ENCODE measurements around the gene CHGA.

CHGA gene

GRCh38 chr14:92942976-92943710 lies 20.2 kb downstream of the CHGA start:
- DNase-seq (ENCODE audit: low read depth in 2 of 3, low spot score in 2 of 3): no peak

- no peak for DNase-seq (ENCODE audit: low read depth in 2 of 3, low spot score in 2 of 3)
Observed at GRCh38 chr14:92943855-92944570, 21.1 kb downstream of the CHGA start.

- no peak for DNase-seq (ENCODE audit: low read depth in 2 of 3, low spot score in 2 of 3)
Observed at GRCh38 chr14:92944976-92945375, 22.0 kb downstream of the CHGA start.

GRCh38 chr14:92945544-92945943 lies 22.6 kb downstream of the CHGA start:
- no peak for DNase-seq (ENCODE audit: low read depth in 2 of 3, low spot score in 2 of 3)

- no peak for DNase-seq (ENCODE audit: low read depth in 2 of 3, low spot score in 2 of 3)
Observed at GRCh38 chr14:92945959-92946846, 23.3 kb downstream of the CHGA start.

- no peak for DNase-seq (ENCODE audit: low read depth in 2 of 3, low spot score in 2 of 3)
Observed at GRCh38 chr14:92946847-92947545, 24.0 kb downstream of the CHGA start.

- DNase-seq (ENCODE audit: low read depth in 2 of 3, low spot score in 2 of 3): no peak
Observed at GRCh38 chr14:92948647-92949046, 25.7 kb downstream of the CHGA start.

GRCh38 chr14:92949496-92950192 lies 26.7 kb downstream of the CHGA start:
- no peak for DNase-seq (ENCODE audit: low read depth in 2 of 3, low spot score in 2 of 3)

GRCh38 chr14:92950193-92950540 lies 27.2 kb downstream of the CHGA start:
- no peak for DNase-seq (ENCODE audit: low read depth in 2 of 3, low spot score in 2 of 3)

GRCh38 chr14:92950773-92951172 lies 27.8 kb downstream of the CHGA start:
- no peak for DNase-seq (ENCODE audit: low read depth in 2 of 3, low spot score in 2 of 3)

- DNase-seq (ENCODE audit: low read depth in 2 of 3, low spot score in 2 of 3): no peak
Observed at GRCh38 chr14:92951261-92951660, 28.3 kb downstream of the CHGA start.

GRCh38 chr14:92951912-92952471 lies 29.0 kb downstream of the CHGA start:
- DNase-seq (ENCODE audit: low read depth in 2 of 3, low spot score in 2 of 3): peak; percentile 63 to 87 (median 82)

GRCh38 chr14:92952481-92953298 lies 29.7 kb downstream of the CHGA start:
- DNase-seq (ENCODE audit: low read depth in 2 of 3, low spot score in 2 of 3): no peak

- no peak for DNase-seq (ENCODE audit: low read depth in 2 of 3, low spot score in 2 of 3)
Observed at GRCh38 chr14:92953526-92953925, 30.6 kb downstream of the CHGA start.

GRCh38 chr14:92954933-92955332 lies 32.0 kb downstream of the CHGA start:
- DNase-seq (ENCODE audit: low read depth in 2 of 3, low spot score in 2 of 3): no peak

GRCh38 chr14:92955381-92955780 lies 32.4 kb downstream of the CHGA start:
- DNase-seq (ENCODE audit: low read depth in 2 of 3, low spot score in 2 of 3): no peak

- DNase-seq (ENCODE audit: low read depth in 2 of 3, low spot score in 2 of 3): no peak
Observed at GRCh38 chr14:92956961-92957360, 34.0 kb downstream of the CHGA start.

GRCh38 chr14:92958373-92959188 lies 35.6 kb downstream of the CHGA start:
- no peak for DNase-seq (ENCODE audit: low read depth in 2 of 3, low spot score in 2 of 3)

- no peak for DNase-seq (ENCODE audit: low read depth in 2 of 3, low spot score in 2 of 3)
Observed at GRCh38 chr14:92959189-92959531, 36.2 kb downstream of the CHGA start.
